HepG2 (cell line): ENCODE results near the gene IRF4. TPM values are rescaled to one million over a fixed set of nuclear protein-coding genes. Genes with fewer than 3 reads are reported as not detected.
"Not testable (repeated sequence)": the region's sequence is repeated elsewhere in the genome, so short reads cannot be mapped to it uniquely, and the experiment has no call there.

Experiments used
- ATAC-seq: fragments of 200-7000 bp; cut with Tn5 transposase; 3 replicates; pipeline ENCODE4 v1.9.1; 2020; ENCODE audit warnings: mild to moderate bottlenecking, moderate library complexity
- BruUV-seq: library from RNA; stranded (reverse); fragments of 400-500 nt; replicated peaks from 2 replicates; lab custom pipeline; 2021; lab: Mats Ljungman, UMichigan
- CTCF ChIA-PET: fragments of 300-600 bp; formaldehyde crosslinking; extraction: SDS; loops from one replicate; lab custom pipeline; 2021; ENCODE audit warnings: low total read pairs, inconsistent platforms, low intra/inter-chr PET ratio; lab: Yijun Ruan, JAX
- POLR2A ChIA-PET: fragments of 350-600 bp; sonication (Branson Sonifier 250); formaldehyde crosslinking; loops from one replicate; lab custom pipeline; 2020; ENCODE audit warnings: antibody characterized with exemption, inconsistent platforms; lab: Yijun Ruan, JAX
- DNase-seq: peaks from one replicate; pipeline ENCODE4 v3.0.0-alpha.2; 2015; ENCODE audit warnings: low spot score
- FAIRE-seq: peaks from 3 replicates; lab custom pipeline; 2011; peaks lifted over from hg19 to GRCh38; lab: Jason Lieb, UNC
- H2AFZ ChIP-seq: one replicate; pipeline ENCODE4 v1.6.1; 2011; ENCODE audit warnings: low read length, inconsistent platforms
- H3K27ac ChIP-seq: fragments of 300-600 bp; 3 replicates; pipeline ENCODE4 v1.8.0; 2011; ENCODE audit warnings: mixed run types, mild to moderate bottlenecking, mixed read lengths, low read length, inconsistent platforms; ENCODE audit not compliant: insufficient read depth; ENCODE audit errors: extremely low read length
- H3K27me3 ChIP-seq, 2 experiments: fragments of 200-600 bp in 1 of 2; 2 replicates in 1 of 2; 3 replicates in 1 of 2; pipeline versions ENCODE4 v1.6.0 to v1.8.0; 2011; ENCODE audit warnings: low read length in 2 of 2, mild to moderate bottlenecking in 2 of 2, moderate library complexity in 2 of 2, inconsistent platforms in 1 of 2; ENCODE audit not compliant: insufficient read depth in 2 of 2, control insufficient read depth in 1 of 2
- H3K36me3 ChIP-seq, 2 experiments: fragments of 200-600 bp in 1 of 2; replicated peaks in 1 of 2; 2 replicates in 1 of 2; 3 replicates in 1 of 2; pipeline versions ENCODE4 v1.5.1 to v1.8.0; 2011; ENCODE audit warnings: low read length in 2 of 2, inconsistent platforms in 1 of 2; ENCODE audit not compliant: insufficient read depth in 2 of 2, control insufficient read depth in 1 of 2
- H3K4me1 ChIP-seq: 2 replicates; pipeline ENCODE4 v1.5.1; 2012; ENCODE audit warnings: low read length, inconsistent platforms; ENCODE audit not compliant: insufficient read depth
- H3K4me2 ChIP-seq: 2 replicates; pipeline ENCODE4 v1.6.0; 2011; ENCODE audit warnings: low read depth, low read length, inconsistent platforms
- H3K4me3 ChIP-seq, 3 experiments: fragments of 200-600 bp in 1 of 3; sonication (generic), shearing (Covaris generic) in 1 of 3; replicated peaks in 1 of 3; 2 replicates each; pipeline ENCODE4 v1.5.1; 2011 to 2016; ENCODE audit warnings: low read length in 3 of 3, inconsistent platforms in 2 of 3, low read depth in 2 of 3, mild to moderate bottlenecking in 2 of 3, control low read depth in 1 of 3, mixed read lengths in 1 of 3; ENCODE audit not compliant: insufficient read depth in 1 of 3
- H3K79me2 ChIP-seq: one replicate; pipeline ENCODE4 v1.6.1; 2011; ENCODE audit warnings: low read length, inconsistent platforms; ENCODE audit not compliant: insufficient read depth
- H3K9ac ChIP-seq: 2 replicates; pipeline ENCODE4 v1.6.0; 2011; ENCODE audit warnings: mild to moderate bottlenecking, low read depth, low read length, inconsistent platforms; ENCODE audit not compliant: insufficient read depth
- H3K9me3 ChIP-seq: 2 replicates; pipeline ENCODE4 v1.5.1; 2012; ENCODE audit warnings: mild to moderate bottlenecking, low read length
- H4K20me1 ChIP-seq: 2 replicates; pipeline ENCODE4 v1.6.0; 2011; ENCODE audit warnings: inconsistent platforms, mild to moderate bottlenecking, low read length, moderate library complexity; ENCODE audit not compliant: insufficient read depth
- LCORL ChIP-seq, 2 experiments: fragments of 450-650 bp in 1 of 2; sonication (generic) in 1 of 2; formaldehyde crosslinking in 1 of 2; IDR thresholded peaks; 2 replicates each; pipeline versions ENCODE4 v1.5.0 to v1.6.1; 2017 to 2020; ENCODE audit warnings: antibody characterized with exemption in 1 of 2, missing genetic modification reagents in 1 of 2
- NFYB ChIP-seq: sonication (generic); formaldehyde crosslinking; IDR thresholded peaks from 2 replicates; pipeline ENCODE4 v1.4.0; 2020; ENCODE audit warnings: missing genetic modification reagents
- PHF21A ChIP-seq: sonication (generic); formaldehyde crosslinking; IDR thresholded peaks from 2 replicates; pipeline ENCODE4 v1.5.0; 2020; ENCODE audit warnings: mild to moderate bottlenecking, missing genetic modification reagents
- ZNF772 ChIP-seq: sonication (generic); formaldehyde crosslinking; IDR thresholded peaks from 2 replicates; pipeline ENCODE4 v1.5.0; 2020; ENCODE audit warnings: mild to moderate bottlenecking, missing genetic modification reagents
- WGBS: methylation state at CpG from one replicate; pipeline ENCODE4 v1.1.6; 2017; ENCODE audit warnings: low lambda C conversion rate; 5-methylcytosine and 5-hydroxymethylcytosine counted together
- in situ Hi-C: cut with HindIII; loops from 2 replicates; pipeline ENCODE4 v1.10.0; 2017; ENCODE audit warnings: low pct_unique_long_range_greater_than_20kb; ENCODE audit not compliant: extremely low pct_ligation_motif_present
- intact Hi-C: fragments of 100-400 bp; cut with micrococcal nuclease; formaldehyde crosslinking; loops from one replicate; pipeline ENCODE4 v1.10.0; 2022; ENCODE audit not compliant: unreplicated experiment
- polyA plus RNA-seq, 8 experiments: library from polyadenylated mRNA; depleted of rRNA in 3 of 8; stranded (reverse) in 7 of 8; unstranded in 1 of 8; fragments of >200 nt; fragmentation: Illumina TruSeq in 4 of 8; extraction: Trizol in 4 of 8; gene quantifications; 2 replicates each; pipeline versions ENCODE4 v1.2.1 to v1.2.3, GENCODE V29; 2011 to 2016; ENCODE audit warnings: low read depth in 4 of 8, missing spikeins in 1 of 8, mixed read lengths in 1 of 8; ENCODE audit not compliant: insufficient read depth in 1 of 8
- total RNA-seq, 5 experiments: library from RNA; depleted of rRNA; stranded (reverse); fragments of >200 nt; fragmentation: Illumina TruSeq; extraction: Trizol; gene quantifications; 2 replicates each; pipeline ENCODE4 v1.2.3, GENCODE V29; 2016; ENCODE audit warnings: low read depth in 1 of 5

The IRF4 gene
- total and polyA plus RNA-seq, 2 of the 13 experiments (the other 11 are each of a cell fraction or from before 2014, with no cell fraction given), result 0.07 to 0.09 TPM

GRCh38 chr6:424741-425417, 33.3 kb downstream of the IRF4 start:
- Histone ChIP-seq H3K4me3 (no peak overlapping the region), H3K79me2 (no peaks in the 10 kb centered on the region), H3K4me1 (peaks cover 21% of the 10 kb centered on the region), H3K9me3 (peaks cover 7% of the 10 kb centered on the region; the same call in 1 of the 2 replicates), H3K4me2 (no peak overlapping the region), H2AFZ (no peak overlapping the region), H3K36me3 (no peaks in the 10 kb centered on the region), H3K27ac (no peak overlapping the region), H3K27me3 (peaks cover 0 to 12% of the 10 kb centered on the region in 2 experiments; a peak in 2 of 5 replicates), H4K20me1 (no peaks in the 10 kb centered on the region), H3K9ac (no peak overlapping the region)
- WGBS, result 85% methylated on average over 26 of the region's 27 CpGs
- TF ChIP-seq PHF21A (CRISPR knock-in tag) (no peak), ZNF772 (CRISPR knock-in tag) (no peak), LCORL (IDR thresholded peaks at IDR 0.05) (no peak), LCORL (CRISPR knock-in tag; IDR thresholded peaks at IDR 0.05) (no peak)
- in situ Hi-C loops, result no loop called here
- ATAC-seq (no peak), DNase-seq (no peak), FAIRE-seq (no peak)
- BruUV-seq, result no TSS peak
- ChIA-PET CTCF (no interaction called here), POLR2A (no interaction called here)
- intact Hi-C loops, result no loop called here

- peaks cover 21% of the 10 kb centered on the region for H3K4me1 ChIP-seq
- H3K27ac ChIP-seq, POLR2A ChIA-PET, H4K20me1 ChIP-seq, H3K36me3 ChIP-seq, H2AFZ ChIP-seq, intact Hi-C loops, in situ Hi-C loops, ATAC-seq, DNase-seq, H3K9ac ChIP-seq, CTCF ChIA-PET, H3K4me3 ChIP-seq, FAIRE-seq, H3K79me2 ChIP-seq, H3K9me3 ChIP-seq, H3K4me2 ChIP-seq, BruUV-seq: not testable (repeated sequence)
- WGBS, result 68% methylated on average over 6 of the region's 7 CpGs
- H3K27me3 ChIP-seq, result peaks cover 0 to 12% of the 10 kb centered on the region in 2 experiments; a peak in 2 of 5 replicates
- peak; percentile 42; the same call in 1 of the 2 replicates for TF ChIP-seq NFYB
Measured at GRCh38 chr6:425418-425788, 33.9 kb downstream of the IRF4 start.

GRCh38 chr6:426198-426738, 34.7 kb downstream of the IRF4 start:
- H3K79me2 ChIP-seq, H4K20me1 ChIP-seq, H3K9me3 ChIP-seq, H3K9ac ChIP-seq, intact Hi-C loops, H3K4me3 ChIP-seq, FAIRE-seq, DNase-seq, H3K27ac ChIP-seq, CTCF ChIA-PET, H2AFZ ChIP-seq, in situ Hi-C loops, H3K4me2 ChIP-seq, POLR2A ChIA-PET, ATAC-seq, BruUV-seq, H3K36me3 ChIP-seq: not testable (repeated sequence)
- peaks cover 0 to 13% of the 10 kb centered on the region in 2 experiments; a peak in 3 of 5 replicates for H3K27me3 ChIP-seq
- H3K4me1 ChIP-seq, result peaks cover 21% of the 10 kb centered on the region
- WGBS, result 92% methylated on average over 28 of the region's 45 CpGs
